Stimulated activated CD4-positive, alpha-beta T cell treated with anti-CD3 and anti-CD28 coated beads, Interleukin-4, amount 100 ng/mL, for 48 hours (primary cell): ENCODE results near the gene PALLD.

Experiments
- DNase-seq, 2 donors: peaks; one replicate each; pipeline ENCODE4 v3.0.0-alpha.2; 2020; ENCODE audit warnings: low read depth in 2 of 2

The PALLD gene

GRCh38 chr4:168588916-168589531 is 92.2 kb downstream of the PALLD start:
- no peak for DNase-seq

- no peak for DNase-seq
These were observed 95.8 kb downstream of the PALLD start for GRCh38 chr4:168592676-168593075.

GRCh38 chr4:168593399-168593798 is 96.5 kb downstream of the PALLD start:
- no peak for DNase-seq

- DNase-seq, result no peak
These were observed 97.3 kb downstream of the PALLD start for GRCh38 chr4:168594121-168594520.

- no peak for DNase-seq
These were observed 101.3 kb downstream of the PALLD start for GRCh38 chr4:168598191-168598590.

GRCh38 chr4:168600796-168601583 is 104.1 kb downstream of the PALLD start:
- DNase-seq, result no peak

- DNase-seq, result no peak
These were observed 105.0 kb downstream of the PALLD start for GRCh38 chr4:168601899-168602298.

GRCh38 chr4:168604496-168605373 is 107.9 kb downstream of the PALLD start:
- DNase-seq, result no peak

GRCh38 chr4:168605411-168605810 is 108.6 kb downstream of the PALLD start:
- DNase-seq, result no peak

- no peak for DNase-seq
These were observed 110.4 kb downstream of the PALLD start for GRCh38 chr4:168607215-168607614.

- DNase-seq, result no peak
These were observed 111.9 kb downstream of the PALLD start for GRCh38 chr4:168608771-168609170.

- no peak for DNase-seq
These were observed 112.5 kb downstream of the PALLD start for GRCh38 chr4:168609369-168609768.

GRCh38 chr4:168610911-168611530 is 114.2 kb downstream of the PALLD start:
- no peak for DNase-seq

GRCh38 chr4:168612450-168613135 is 115.7 kb downstream of the PALLD start:
- no peak for DNase-seq

GRCh38 chr4:168613869-168614268 is 117.0 kb downstream of the PALLD start:
- DNase-seq, result no peak

GRCh38 chr4:168614281-168615057 is 117.6 kb downstream of the PALLD start:
- no peak for DNase-seq

- DNase-seq, result no peak
These were observed 118.6 kb downstream of the PALLD start for GRCh38 chr4:168615294-168616065.

GRCh38 chr4:168618577-168619265 is 121.9 kb downstream of the PALLD start:
- no peak for DNase-seq

GRCh38 chr4:168619266-168619631 is 122.4 kb downstream of the PALLD start:
- DNase-seq, result no peak
